ENCODE data around the gene EFCAB9. TPM values are rescaled to one million over a fixed set of nuclear protein-coding genes. Genes with fewer than 3 reads are reported as not detected.
"Not testable (repeated sequence)": the region's sequence is repeated elsewhere in the genome, so short reads cannot be mapped to it uniquely, and the experiment has no call there.

EFCAB9 gene
- total RNA-seq, 1 experiment from 2014 or later: not detected

GRCh38 chr5:172187118-172188032 lies 6.6 kb upstream of the EFCAB9 start:
- H3K4me3 ChIP-seq: peak overlapping the region; percentile 86
- no peaks in the 10 kb centered on the region for H3K27me3 ChIP-seq (replicated peaks)
- H3K27ac ChIP-seq: peak overlapping the region; percentile 60
- peaks cover 21% of the 10 kb centered on the region for H3K4me1 ChIP-seq (replicated peaks)
- no peaks in the 10 kb centered on the region for H3K9me3 ChIP-seq (replicated peaks)
- peaks cover 46% of the 10 kb centered on the region for H3K36me3 ChIP-seq
- peak; percentile 78 to 90 for DNase-seq (ENCODE audit: low read depth in 1 of 2, low spot score in 2 of 2)

- H3K36me3 ChIP-seq: peaks cover 39% of the 10 kb centered on the region
- peak within 1 kb of the TSS; percentile 60 for H3K27ac ChIP-seq
- H3K27me3 ChIP-seq (replicated peaks): no peaks in the 10 kb centered on the region
- peak; percentile 97 to 98 for DNase-seq (ENCODE audit: low read depth in 1 of 2, low spot score in 2 of 2)
- H3K4me1 ChIP-seq (replicated peaks): peaks cover 21% of the 10 kb centered on the region
- no peaks in the 10 kb centered on the region for H3K9me3 ChIP-seq (replicated peaks)
- H3K4me3 ChIP-seq: peak within 1 kb of the TSS; percentile 86
These were observed 5.7 kb upstream of the EFCAB9 start, which contains the start of gene STK10 for GRCh38 chr5:172188033-172188892. Gene STK10, minus strand, starts transcription at chr5:172188224. Its CDS starts 182 bp downstream, at chr5:172188042.

- Histone ChIP-seq H3K4me1 (replicated peaks) (peaks cover 21% of the 10 kb centered on the region), H3K36me3 (peaks cover 33% of the 10 kb centered on the region), H3K27ac (no peak overlapping the region), H3K27me3 (replicated peaks) (no peaks in the 10 kb centered on the region), H3K9me3 (replicated peaks) (no peaks in the 10 kb centered on the region), H3K4me3 (peak overlapping the region; percentile 86)
- no peak for DNase-seq (ENCODE audit: low read depth in 1 of 2, low spot score in 2 of 2)
These were observed 4.9 kb upstream of the EFCAB9 start for GRCh38 chr5:172188893-172189692.

DNA sequence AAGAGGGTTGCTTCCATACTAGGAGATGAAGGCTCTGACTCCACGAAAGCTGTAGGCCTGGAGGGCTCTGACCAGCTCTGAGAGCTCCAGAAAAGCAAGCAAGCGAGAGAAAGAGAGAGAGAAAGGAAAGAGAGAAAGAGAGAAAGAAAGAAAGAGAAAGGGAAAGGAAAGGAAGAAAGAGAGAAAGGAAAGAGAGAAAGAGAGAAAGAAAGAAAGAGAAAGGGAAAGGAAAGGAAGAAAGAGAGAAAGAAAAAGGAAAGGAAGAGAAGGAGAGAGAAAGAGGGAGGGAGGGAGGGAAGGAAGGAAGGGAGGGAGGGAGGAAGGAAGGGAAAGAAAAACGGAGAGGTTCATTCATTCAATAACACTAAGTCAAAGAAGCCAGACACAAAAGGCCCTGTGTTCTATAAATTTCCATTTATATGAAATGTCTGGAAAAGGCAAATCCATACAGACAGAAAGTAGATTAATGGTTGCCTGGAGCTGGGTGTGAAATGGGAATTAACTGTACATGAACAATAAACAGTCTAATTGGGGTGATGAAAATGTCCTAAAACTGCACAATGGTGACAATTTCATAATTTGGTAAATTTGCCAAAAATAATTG lies 4.2 kb upstream of the EFCAB9 start:
- peaks cover 21% of the 10 kb centered on the region for H3K4me1 ChIP-seq (replicated peaks)
- no peaks in the 10 kb centered on the region for H3K9me3 ChIP-seq (replicated peaks)
- no peak overlapping the region for H3K4me3 ChIP-seq
- DNase-seq (ENCODE audit: low read depth in 1 of 2, low spot score in 2 of 2): no peak
- H3K36me3 ChIP-seq: peaks cover 26% of the 10 kb centered on the region
- no peaks in the 10 kb centered on the region for H3K27me3 ChIP-seq (replicated peaks)
- H3K27ac ChIP-seq: no peak overlapping the region

DNA sequence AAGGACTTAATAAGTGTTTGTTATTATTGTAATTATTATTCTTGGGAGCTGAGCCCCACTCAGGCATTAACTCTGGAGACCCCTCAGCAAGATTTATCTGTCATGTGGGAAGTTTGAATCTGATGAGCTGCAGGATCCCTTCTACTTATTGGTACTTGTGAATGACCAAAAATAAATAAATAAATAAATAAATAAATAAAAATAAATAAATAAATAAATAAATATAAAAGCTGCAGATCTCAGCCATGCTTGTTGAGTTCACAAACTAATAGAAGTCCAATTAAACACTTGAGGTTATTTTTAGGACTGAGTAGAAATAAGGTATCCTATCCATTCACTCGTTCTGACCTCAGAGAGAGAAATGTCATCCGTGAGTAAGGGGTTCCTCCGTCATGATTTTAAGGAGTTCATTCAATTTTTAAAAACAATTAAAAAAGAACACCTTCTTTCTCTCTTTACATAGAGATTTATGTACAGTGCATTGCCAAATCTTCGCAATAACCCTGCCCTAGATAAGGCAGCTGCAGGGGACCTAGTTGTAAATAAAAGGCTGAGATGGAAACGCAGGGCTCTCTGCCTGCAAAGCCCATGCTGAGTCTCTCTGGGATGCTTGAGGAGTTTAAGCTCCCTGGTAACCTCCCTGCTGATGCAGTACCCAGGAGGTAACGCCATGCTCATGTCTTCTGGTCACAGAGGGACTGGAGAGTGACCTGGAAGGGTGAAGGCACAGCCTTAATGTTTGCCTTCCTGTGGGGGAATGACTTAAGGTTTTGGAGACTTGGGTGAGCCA lies 1.2 kb downstream of the EFCAB9 start:
- Histone ChIP-seq H3K4me1 (replicated peaks) (no peaks in the 10 kb centered on the region), H3K36me3 (no peaks in the 10 kb centered on the region), H3K27ac (no peak overlapping the region), H3K27me3 (replicated peaks) (no peaks in the 10 kb centered on the region), H3K9me3 (replicated peaks) (no peaks in the 10 kb centered on the region; the same call in 1 of the 2 replicates), H3K4me3 (no peak overlapping the region)
- no peak for DNase-seq (ENCODE audit: low read depth in 1 of 2, low spot score in 2 of 2)

- DNase-seq (ENCODE audit: low read depth in 1 of 2, low spot score in 2 of 2); H3K27ac ChIP-seq; H3K4me3 ChIP-seq; H3K36me3 ChIP-seq; H3K4me1 ChIP-seq (replicated peaks); H3K9me3 ChIP-seq (replicated peaks); H3K27me3 ChIP-seq (replicated peaks): not testable (repeated sequence)
These were observed 3.8 kb downstream of the EFCAB9 start for GRCh38 chr5:172197775-172198174.

DNA sequence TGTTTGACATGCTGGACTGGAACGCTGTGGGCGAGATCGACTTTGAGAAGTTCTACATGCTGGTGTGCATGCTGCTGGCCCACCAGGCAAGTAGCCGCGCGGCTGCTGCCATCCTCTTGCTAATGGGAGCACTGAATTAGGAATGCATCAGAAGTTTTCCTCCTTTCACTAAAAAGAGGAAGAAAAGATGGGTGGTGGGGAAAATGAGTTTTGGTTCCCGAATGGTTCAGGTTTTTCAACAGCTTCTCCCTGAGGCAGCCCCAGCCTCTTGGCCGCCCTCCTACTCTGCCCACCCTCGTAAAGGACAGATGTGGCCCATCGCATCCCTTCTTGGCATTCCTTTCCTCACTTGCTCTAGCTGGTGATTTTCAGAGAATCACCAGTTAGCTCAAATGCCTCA lies 5.5 kb downstream of the EFCAB9 start:
- H3K4me3 ChIP-seq: no peak overlapping the region
- no peak for DNase-seq (ENCODE audit: low read depth in 1 of 2, low spot score in 2 of 2)
- H3K36me3 ChIP-seq: no peaks in the 10 kb centered on the region
- no peaks in the 10 kb centered on the region; the same call in 1 of the 2 replicates for H3K9me3 ChIP-seq (replicated peaks)
- H3K27me3 ChIP-seq (replicated peaks): no peaks in the 10 kb centered on the region
- H3K4me1 ChIP-seq (replicated peaks): no peaks in the 10 kb centered on the region
- no peak overlapping the region for H3K27ac ChIP-seq

DNA sequence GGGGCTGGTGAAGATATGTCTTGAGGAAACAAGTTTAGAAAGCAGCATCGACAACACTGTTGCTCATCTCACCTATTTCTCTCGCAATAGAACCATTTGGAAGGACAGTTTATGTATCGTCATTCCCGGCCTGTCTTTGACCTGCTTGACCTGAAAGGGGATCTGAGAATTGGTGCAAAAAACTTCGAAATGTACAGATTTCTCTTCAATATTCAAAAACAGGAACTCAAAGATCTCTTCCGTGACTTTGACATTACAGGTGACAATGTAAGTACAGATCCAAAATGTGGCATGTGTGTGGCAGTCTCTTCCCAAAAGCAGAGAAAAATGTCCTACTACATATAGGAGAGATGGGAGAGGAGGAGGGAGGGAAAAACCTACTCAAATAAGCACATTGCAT lies 6.5 kb downstream of the EFCAB9 start:
- Histone ChIP-seq H3K4me3 (no peak overlapping the region), H3K9me3 (replicated peaks) (no peaks in the 10 kb centered on the region; the same call in 1 of the 2 replicates), H3K27me3 (replicated peaks) (no peaks in the 10 kb centered on the region), H3K27ac (no peak overlapping the region), H3K36me3 (no peaks in the 10 kb centered on the region), H3K4me1 (replicated peaks) (no peaks in the 10 kb centered on the region)
- no peak for DNase-seq (ENCODE audit: low read depth in 1 of 2, low spot score in 2 of 2)

DNA sequence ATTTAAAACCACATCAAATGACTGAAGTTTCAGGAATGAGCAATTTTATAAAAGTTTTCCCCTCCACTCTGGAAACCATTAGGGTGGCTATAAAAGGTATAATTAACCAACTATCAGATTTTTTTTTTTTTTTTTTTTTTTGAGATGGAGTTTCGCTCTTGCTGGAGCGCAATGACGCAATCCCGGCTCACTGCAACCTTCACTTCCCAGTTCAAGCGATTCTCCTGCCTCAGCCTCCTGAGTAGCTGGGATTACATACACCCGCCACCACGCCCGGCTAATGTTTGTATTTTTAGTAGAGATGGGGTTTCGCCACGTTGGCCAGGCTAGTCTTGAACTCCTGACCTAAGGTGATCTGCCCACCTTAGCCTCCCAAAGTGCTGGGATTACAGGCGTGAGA lies 12.0 kb downstream of the EFCAB9 start:
- H3K9me3 ChIP-seq (replicated peaks); DNase-seq (ENCODE audit: low read depth in 1 of 2, low spot score in 2 of 2); H3K27ac ChIP-seq; H3K4me3 ChIP-seq; H3K27me3 ChIP-seq (replicated peaks); H3K4me1 ChIP-seq (replicated peaks): not testable (repeated sequence)
- H3K36me3 ChIP-seq: peaks cover 13% of the 10 kb centered on the region

GRCh38 chr5:172207511-172207910 lies 13.5 kb downstream of the EFCAB9 start:
- Histone ChIP-seq H3K27ac (no peak overlapping the region), H3K4me3 (no peak overlapping the region), H3K9me3 (replicated peaks) (no peaks in the 10 kb centered on the region), H3K27me3 (replicated peaks) (no peaks in the 10 kb centered on the region), H3K4me1 (replicated peaks) (no peaks in the 10 kb centered on the region), H3K36me3 (peaks cover 28% of the 10 kb centered on the region)
- no peak for DNase-seq (ENCODE audit: low read depth in 1 of 2, low spot score in 2 of 2)

DNA sequence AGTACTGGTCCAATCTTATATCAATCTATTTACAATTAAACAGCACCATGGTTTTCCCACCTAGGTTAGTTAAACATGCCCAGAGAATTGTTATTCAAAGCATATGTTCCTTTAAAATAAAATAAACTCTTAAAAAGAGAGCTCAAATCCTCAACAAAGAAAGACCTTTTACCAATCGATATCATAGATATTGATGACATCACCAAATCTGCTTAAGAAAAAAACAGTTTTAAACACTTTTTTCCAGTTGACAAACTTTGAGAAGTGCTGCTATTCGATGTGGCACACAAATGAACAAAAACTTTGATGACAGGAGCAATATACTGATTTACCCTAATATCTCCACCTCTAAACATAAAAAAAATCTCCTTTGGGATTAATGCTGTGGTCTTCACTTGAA lies 15.7 kb downstream of the EFCAB9 start:
- peaks cover 45% of the 10 kb centered on the region for H3K36me3 ChIP-seq
- no peaks in the 10 kb centered on the region for H3K4me1 ChIP-seq (replicated peaks)
- no peak overlapping the region for H3K4me3 ChIP-seq
- no peaks in the 10 kb centered on the region for H3K27me3 ChIP-seq (replicated peaks)
- no peak for DNase-seq (ENCODE audit: low read depth in 1 of 2, low spot score in 2 of 2)
- no peak overlapping the region for H3K27ac ChIP-seq
- no peaks in the 10 kb centered on the region for H3K9me3 ChIP-seq (replicated peaks)

- DNase-seq (ENCODE audit: low read depth in 1 of 2, low spot score in 2 of 2): no peak
- Histone ChIP-seq H3K27me3 (replicated peaks) (no peaks in the 10 kb centered on the region), H3K36me3 (peaks cover 45% of the 10 kb centered on the region), H3K9me3 (replicated peaks) (no peaks in the 10 kb centered on the region), H3K4me1 (replicated peaks) (no peaks in the 10 kb centered on the region), H3K4me3 (no peak overlapping the region), H3K27ac (no peak overlapping the region)
These were observed 17.7 kb downstream of the EFCAB9 start for GRCh38 chr5:172211676-172212075.
